GM19023 (cell line): Measurements from ENCODE around the gene IQCH.

ENCODE experiments used
- ATAC-seq: cut with Tn5 transposase; IDR thresholded peaks from one replicate; pipeline ENCODE4 v1.9.1; 2021; ENCODE audit warnings: mild to moderate bottlenecking, moderate library complexity; ENCODE audit not compliant: unreplicated experiment

Gene IQCH

GRCh38 chr15:67296684-67297083 is 42.1 kb downstream of the IQCH start:
- no peak for ATAC-seq

- no peak for ATAC-seq
Observed at GRCh38 chr15:67300266-67301025, 45.9 kb downstream of the IQCH start.

- ATAC-seq: no peak
Observed at GRCh38 chr15:67303490-67304363, 49.1 kb downstream of the IQCH start.

GRCh38 chr15:67304778-67305177 is 50.2 kb downstream of the IQCH start:
- no peak for ATAC-seq

- ATAC-seq: no peak
Observed at GRCh38 chr15:67305506-67305905, 50.9 kb downstream of the IQCH start.

- no peak for ATAC-seq
Observed at GRCh38 chr15:67307156-67307555, 52.6 kb downstream of the IQCH start.

GRCh38 chr15:67307889-67308597 is 53.5 kb downstream of the IQCH start:
- no peak for ATAC-seq

GRCh38 chr15:67311731-67312130 is 57.1 kb downstream of the IQCH start:
- no peak for ATAC-seq

GRCh38 chr15:67319961-67320360 is 65.4 kb downstream of the IQCH start:
- no peak for ATAC-seq

- no peak for ATAC-seq
Observed at GRCh38 chr15:67321352-67321751, 66.8 kb downstream of the IQCH start.

- ATAC-seq: no peak
Observed at GRCh38 chr15:67322481-67322880, 67.9 kb downstream of the IQCH start.

GRCh38 chr15:67327312-67327711 is 72.7 kb downstream of the IQCH start:
- no peak for ATAC-seq

- no peak for ATAC-seq
Observed at GRCh38 chr15:67327737-67328136, 73.2 kb downstream of the IQCH start.

- ATAC-seq: no peak
Observed at GRCh38 chr15:67329984-67330733, 75.6 kb downstream of the IQCH start.

- no peak for ATAC-seq
Observed at GRCh38 chr15:67331676-67332075, 77.1 kb downstream of the IQCH start.

- no peak for ATAC-seq
Observed at GRCh38 chr15:67335026-67335425, 80.4 kb downstream of the IQCH start.

- ATAC-seq: no peak
Observed at GRCh38 chr15:67335534-67336222, 81.1 kb downstream of the IQCH start.

- ATAC-seq: no peak
Observed at GRCh38 chr15:67340630-67341029, 86.0 kb downstream of the IQCH start.

GRCh38 chr15:67341539-67341938 is 87.0 kb downstream of the IQCH start:
- ATAC-seq: no peak

- ATAC-seq: no peak
Observed at GRCh38 chr15:67343206-67343605, 88.6 kb downstream of the IQCH start.
